Tibial artery (tissue), 4 donors: ENCODE data around the gene RHOV.

Source experiments
- DNase-seq, 2 donors: peaks; one replicate each; pipeline ENCODE4 v3.0.0-alpha.2; 2019
- H3K27ac ChIP-seq, 2 donors: fragments of 200-600 bp; sonication (generic) in 1 of 2; 1 replicate in 1 of 2; 2 replicates in 1 of 2; pipeline ENCODE4 v1.5.1; 2018 to 2019; ENCODE audit warnings: mild to moderate bottlenecking in 1 of 2
- H3K27me3 ChIP-seq, 2 donors: fragments of 200-600 bp; sonication (generic) in 1 of 2; one replicate each; pipeline versions ENCODE4 v1.5.1 to v1.6.0; 2016 to 2019
- H3K36me3 ChIP-seq, 3 donors: fragments of 200-600 bp; sonication (generic) in 2 of 3; one replicate each; pipeline ENCODE4 v1.5.1; 2016 to 2019; ENCODE audit warnings: mild to moderate bottlenecking in 2 of 3
- H3K4me1 ChIP-seq, 4 donors: fragments of 200-600 bp; sonication (generic) in 2 of 4; 1 replicate in 3 of 4; 2 replicates in 1 of 4; pipeline ENCODE4 v1.5.1; 2016 to 2019
- H3K4me3 ChIP-seq, 2 donors: fragments of 200-600 bp; sonication (generic) in 1 of 2; 1 replicate in 1 of 2; 2 replicates in 1 of 2; pipeline ENCODE4 v1.5.1; 2018 to 2019; ENCODE audit warnings: mild to moderate bottlenecking in 2 of 2
- H3K9me3 ChIP-seq, 3 donors: fragments of 200-600 bp; sonication (generic) in 1 of 3; one replicate each; pipeline ENCODE4 v1.5.1; 2016 to 2019
- intact Hi-C: fragments of 100-400 bp; cut with DNase I; formaldehyde crosslinking; loops from one replicate; pipeline ENCODE4 v1.15.0; 2023; ENCODE audit warnings: low total_unique reads
- TF ChIP-seq, protein P1 (sequence below), 2 experiments: fragments of 200-600 bp in 1 of 2; fragments of 450-650 bp in 1 of 2; IDR thresholded peaks; one replicate each; pipeline ENCODE4 v1.5.1; 2017 to 2019; ENCODE audit warnings: antibody characterized with exemption in 2 of 2, mild to moderate bottlenecking in 1 of 2, moderate library complexity in 1 of 2

RHOV gene

DNA sequence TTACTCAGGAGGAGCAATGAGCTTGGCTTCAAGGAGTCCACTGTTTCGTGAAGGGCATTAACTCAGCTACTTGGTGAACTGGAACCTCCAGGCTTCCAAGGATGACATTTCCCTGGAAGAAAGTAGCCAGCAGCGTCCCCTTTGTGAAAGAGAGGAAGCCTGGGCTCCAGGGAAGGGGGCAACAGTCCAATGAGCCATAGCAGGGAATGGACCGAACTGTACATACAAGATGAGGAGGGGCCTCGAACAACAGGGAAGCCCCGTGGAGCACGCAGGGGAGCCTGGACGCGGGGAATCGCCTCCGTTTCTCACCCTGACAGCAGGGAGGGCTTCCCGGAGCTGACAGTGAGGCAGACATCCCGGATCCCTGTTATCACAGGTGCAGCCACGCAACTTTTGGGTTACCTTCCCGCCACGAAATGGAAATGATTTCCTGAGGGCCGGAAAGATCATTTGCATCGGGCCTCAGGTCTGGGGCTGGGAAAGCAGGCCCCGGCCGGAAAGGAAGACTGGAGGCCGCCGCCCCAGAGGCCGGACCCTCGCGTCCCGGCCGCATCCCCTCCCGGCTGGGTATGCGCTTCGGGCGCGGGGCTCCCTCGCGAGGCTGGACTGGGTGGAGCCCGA, 30.7 kb downstream of the RHOV start:
- intact Hi-C loops, result no loop called here
- Histone ChIP-seq H3K36me3 (no peaks in the 10 kb centered on the region), H3K27ac (no peak overlapping the region), H3K4me1 (peaks cover 0 to 24% (median 14%) of the 10 kb centered on the region in 4 donors), H3K27me3 (peaks cover 0 to 43% of the 10 kb centered on the region in 2 donors), H3K9me3 (no peaks in the 10 kb centered on the region), H3K4me3 (peak overlapping the region; percentile 39 to 54)
- TF ChIP-seq, protein P1, sequence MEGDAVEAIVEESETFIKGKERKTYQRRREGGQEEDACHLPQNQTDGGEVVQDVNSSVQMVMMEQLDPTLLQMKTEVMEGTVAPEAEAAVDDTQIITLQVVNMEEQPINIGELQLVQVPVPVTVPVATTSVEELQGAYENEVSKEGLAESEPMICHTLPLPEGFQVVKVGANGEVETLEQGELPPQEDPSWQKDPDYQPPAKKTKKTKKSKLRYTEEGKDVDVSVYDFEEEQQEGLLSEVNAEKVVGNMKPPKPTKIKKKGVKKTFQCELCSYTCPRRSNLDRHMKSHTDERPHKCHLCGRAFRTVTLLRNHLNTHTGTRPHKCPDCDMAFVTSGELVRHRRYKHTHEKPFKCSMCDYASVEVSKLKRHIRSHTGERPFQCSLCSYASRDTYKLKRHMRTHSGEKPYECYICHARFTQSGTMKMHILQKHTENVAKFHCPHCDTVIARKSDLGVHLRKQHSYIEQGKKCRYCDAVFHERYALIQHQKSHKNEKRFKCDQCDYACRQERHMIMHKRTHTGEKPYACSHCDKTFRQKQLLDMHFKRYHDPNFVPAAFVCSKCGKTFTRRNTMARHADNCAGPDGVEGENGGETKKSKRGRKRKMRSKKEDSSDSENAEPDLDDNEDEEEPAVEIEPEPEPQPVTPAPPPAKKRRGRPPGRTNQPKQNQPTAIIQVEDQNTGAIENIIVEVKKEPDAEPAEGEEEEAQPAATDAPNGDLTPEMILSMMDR (IDR thresholded peaks at IDR 0.05), result no peak
- DNase-seq, result no peak

DNA sequence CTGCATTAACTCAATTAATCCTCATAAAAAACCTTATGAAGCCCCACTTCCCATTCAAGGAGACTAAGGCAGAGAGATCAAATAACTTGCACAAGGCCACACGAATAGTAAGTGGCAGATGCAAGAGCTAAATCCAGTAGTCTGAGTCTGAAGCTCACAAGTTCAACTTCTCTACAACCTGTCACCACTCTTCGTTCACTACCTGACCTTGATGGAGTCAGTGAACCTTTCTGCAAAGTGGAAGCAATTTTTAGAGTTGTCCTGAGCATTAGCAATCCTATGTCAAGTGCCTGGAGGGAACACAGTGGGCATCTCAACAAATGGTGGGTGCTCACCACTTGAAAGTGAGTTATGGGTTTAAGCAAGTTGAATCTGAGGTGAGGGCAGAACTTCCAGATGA, 32.3 kb downstream of the RHOV start:
- no peak for DNase-seq
- H3K27ac ChIP-seq, result no peak overlapping the region
- intact Hi-C loops, result loop anchor here (2.0 kb wide), 1 partner anchor 39 kb away; no protein-coding TSS in a partner anchor

DNA sequence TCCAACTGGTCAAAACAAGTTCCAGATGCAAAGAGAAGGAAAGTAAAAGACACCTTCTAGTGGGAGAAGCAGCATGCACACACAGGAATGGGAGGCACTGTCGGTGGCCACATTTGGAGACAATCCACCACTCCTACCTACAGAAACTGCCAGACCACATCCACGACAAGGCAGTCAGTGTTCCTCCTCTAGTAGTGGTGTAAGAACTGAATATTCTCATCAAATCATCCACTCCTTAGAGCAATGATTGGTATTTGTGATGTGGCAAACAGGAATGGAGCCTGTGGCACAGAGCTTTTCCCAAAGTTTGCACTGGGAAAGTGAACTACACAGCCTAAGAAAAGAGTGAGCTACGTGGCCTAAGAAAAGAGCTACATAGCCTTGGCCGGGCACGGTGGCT, 35.3 kb downstream of the RHOV start:
- intact Hi-C loops, result no loop called here
- Histone ChIP-seq H3K4me1 (peaks cover 0 to 11% (median 3%) of the 10 kb centered on the region in 4 donors), H3K9me3 (no peaks in the 10 kb centered on the region), H3K27me3 (peaks cover 0 to 13% of the 10 kb centered on the region in 2 donors), H3K27ac (no peak overlapping the region), H3K4me3 (no peak overlapping the region), H3K36me3 (no peaks in the 10 kb centered on the region)
- TF ChIP-seq, protein P1 (IDR thresholded peaks at IDR 0.05), result no peak
- DNase-seq, result no peak

More for the DNA sequence above, 32.3 kb downstream of the RHOV start:
- H3K4me3 ChIP-seq, result no peak overlapping the region
- H3K9me3 ChIP-seq, result no peaks in the 10 kb centered on the region
- H3K27me3 ChIP-seq, result peaks cover 0 to 39% of the 10 kb centered on the region in 2 donors
- TF ChIP-seq, protein P1 (IDR thresholded peaks at IDR 0.05), result no peak
- H3K4me1 ChIP-seq, result peaks cover 0 to 24% (median 14%) of the 10 kb centered on the region in 4 donors
- no peaks in the 10 kb centered on the region for H3K36me3 ChIP-seq

DNA sequence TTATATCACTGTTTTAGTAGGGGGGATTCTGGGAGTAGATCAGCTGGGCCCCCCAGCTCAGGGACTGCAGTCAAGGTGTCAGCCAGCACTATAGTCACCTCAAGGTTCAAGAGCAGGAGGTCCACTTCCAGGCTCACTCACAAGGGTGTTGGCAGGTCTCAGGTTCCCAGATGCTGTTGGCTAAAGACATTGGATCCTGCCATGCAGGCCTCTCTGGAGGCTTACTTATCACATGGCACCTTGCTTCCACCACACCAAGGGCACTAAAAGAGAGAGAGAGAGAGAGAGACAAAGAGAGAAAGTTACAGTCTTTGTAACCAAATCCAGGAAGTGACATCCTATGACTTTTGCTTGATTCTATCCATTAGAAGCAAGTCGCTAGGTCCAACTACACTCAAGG, 38.0 kb downstream of the RHOV start:
- H3K4me3 ChIP-seq, result no peak overlapping the region
- H3K9me3 ChIP-seq, result no peaks in the 10 kb centered on the region
- intact Hi-C loops, result no loop called here
- peaks cover 0 to 2% of the 10 kb centered on the region in 2 donors for H3K27me3 ChIP-seq
- no peaks in the 10 kb centered on the region for H3K36me3 ChIP-seq
- H3K4me1 ChIP-seq, result no peaks in the 10 kb centered on the region
- no peak for DNase-seq
- TF ChIP-seq, protein P1 (IDR thresholded peaks at IDR 0.05), result no peak
- H3K27ac ChIP-seq, result no peak overlapping the region

DNA sequence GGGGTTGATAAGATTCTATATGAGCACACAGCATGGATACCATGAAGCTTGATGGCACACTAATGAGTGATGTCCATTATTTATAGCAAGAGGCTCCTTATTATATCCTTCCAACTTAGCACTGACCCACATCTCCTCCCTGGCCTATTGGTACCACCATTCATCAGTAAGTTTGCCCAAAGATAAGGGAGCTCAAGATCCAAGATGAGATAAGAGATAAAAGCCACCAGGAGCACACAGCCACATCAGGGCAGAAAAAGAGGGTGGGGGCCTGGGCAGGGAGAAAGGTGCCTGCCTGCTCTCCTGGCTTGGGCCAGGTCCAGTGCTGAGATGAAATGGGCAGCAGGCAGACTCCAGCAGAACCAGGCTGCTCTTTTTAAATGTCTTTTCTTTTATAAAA, 41.1 kb downstream of the RHOV start:
- no peak for DNase-seq
- no peaks in the 10 kb centered on the region for H3K27me3 ChIP-seq
- H3K27ac ChIP-seq, result no peak overlapping the region
- no peaks in the 10 kb centered on the region for H3K36me3 ChIP-seq
- TF ChIP-seq, protein P1 (IDR thresholded peaks at IDR 0.05), result no peak
- intact Hi-C loops, result no loop called here
- no peak overlapping the region for H3K4me3 ChIP-seq
- H3K9me3 ChIP-seq, result no peaks in the 10 kb centered on the region
- H3K4me1 ChIP-seq, result no peaks in the 10 kb centered on the region
